Measurements from ENCODE around the gene CFAP54.
A peak's percentile ranks its signal among the peaks of the same experiment; 100 is the strongest.

Gene CFAP54

DNA sequence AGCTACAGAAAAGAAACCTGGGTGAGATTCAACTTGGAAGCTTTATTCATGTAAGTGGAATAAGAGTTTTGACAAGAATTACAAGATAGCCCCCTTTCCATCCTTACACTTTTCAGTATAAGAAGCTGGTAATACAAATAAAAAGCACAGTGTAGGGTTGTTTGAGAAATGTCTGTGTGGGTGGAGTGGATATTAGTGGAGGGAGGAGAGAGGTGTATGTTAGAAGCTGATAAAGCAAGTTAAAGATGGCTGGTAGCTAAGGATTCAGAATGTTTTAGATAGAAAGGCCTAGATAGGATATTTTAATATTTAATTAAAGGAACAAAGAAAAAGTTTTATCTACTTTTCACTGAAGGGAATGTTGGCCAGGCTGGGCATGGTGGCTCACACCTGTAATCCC lies 12.5 kb downstream of the CFAP54 start:
- Histone ChIP-seq H3K4me3 (ENCODE audit: severe bottlenecking) (no peak overlapping the region), H3K9me3 (ENCODE audit: severe bottlenecking) (no peaks in the 10 kb centered on the region), H3K27ac (ENCODE audit: poor library complexity, severe bottlenecking) (peak overlapping the region; percentile 93), H3K36me3 (ENCODE audit: low read depth) (no peaks in the 10 kb centered on the region), H3K4me1 (ENCODE audit: insufficient read depth, poor library complexity, severe bottlenecking) (peaks cover 25% of the 10 kb centered on the region), H3K27me3 (ENCODE audit: insufficient read depth, poor library complexity, severe bottlenecking) (no peaks in the 10 kb centered on the region)
- DNase-seq (ENCODE audit: low spot score) (no peak), ATAC-seq (ENCODE audit: low read depth) (no peak)
- no peak for TF ChIP-seq CTCF (IDR thresholded peaks at IDR 0.05; ENCODE audit: poor library complexity, severe bottlenecking)

DNA sequence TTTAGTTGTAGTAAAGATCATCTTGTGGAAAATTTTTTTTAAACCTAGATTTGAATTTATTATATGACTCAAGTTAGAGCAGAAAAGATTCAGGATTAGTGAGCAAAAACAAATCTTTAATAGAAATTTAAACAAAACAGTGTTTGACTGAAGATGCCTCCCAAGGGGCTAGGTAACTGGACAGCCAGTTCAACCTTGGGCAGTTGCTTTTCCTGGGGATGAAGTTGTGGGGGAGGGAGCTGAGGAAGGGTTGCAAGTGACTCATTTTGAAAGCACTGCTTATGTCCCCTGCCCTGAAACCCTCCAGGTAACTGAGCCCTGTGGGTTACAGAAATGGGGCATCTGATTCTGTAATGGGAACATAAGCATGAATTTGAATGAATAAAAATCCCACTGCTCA lies 13.1 kb downstream of the CFAP54 start:
- Histone ChIP-seq H3K9me3 (ENCODE audit: severe bottlenecking) (no peaks in the 10 kb centered on the region), H3K4me3 (ENCODE audit: severe bottlenecking) (no peak overlapping the region), H3K27me3 (ENCODE audit: insufficient read depth, poor library complexity, severe bottlenecking) (no peaks in the 10 kb centered on the region), H3K4me1 (ENCODE audit: insufficient read depth, poor library complexity, severe bottlenecking) (peaks cover 25% of the 10 kb centered on the region), H3K36me3 (ENCODE audit: low read depth) (no peaks in the 10 kb centered on the region), H3K27ac (ENCODE audit: poor library complexity, severe bottlenecking) (peak overlapping the region; percentile 93)
- no peak for DNase-seq (ENCODE audit: low spot score)
- no peak for TF ChIP-seq CTCF (IDR thresholded peaks at IDR 0.05; ENCODE audit: poor library complexity, severe bottlenecking)
- ATAC-seq (ENCODE audit: low read depth), result no peak

- Histone ChIP-seq H3K4me1 (ENCODE audit: insufficient read depth, poor library complexity, severe bottlenecking) (peaks cover 25% of the 10 kb centered on the region), H3K4me3 (ENCODE audit: severe bottlenecking) (no peak overlapping the region)
These were observed 13.7 kb downstream of the CFAP54 start for GRCh38 chr12:96502949-96503532.

DNA sequence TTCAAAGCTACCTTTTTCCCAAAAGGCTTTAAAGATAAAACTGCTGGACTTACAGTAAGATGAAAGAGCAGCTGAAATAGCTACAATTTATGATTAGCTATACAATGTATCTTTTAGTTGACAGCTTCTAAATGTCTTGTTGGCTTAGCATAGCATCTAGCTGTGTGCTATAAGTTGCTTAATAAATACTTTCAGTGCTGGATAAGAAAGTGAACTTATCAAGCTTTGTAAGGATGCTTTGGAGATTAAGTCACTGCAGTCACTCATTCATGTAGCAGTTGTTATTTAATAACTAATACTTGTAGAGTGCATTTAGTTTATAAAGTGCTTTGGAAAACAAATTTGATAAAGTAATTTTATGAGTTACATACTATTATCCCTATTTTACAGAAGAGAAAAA lies 14.6 kb downstream of the CFAP54 start:
- Histone ChIP-seq H3K9me3 (ENCODE audit: severe bottlenecking) (no peaks in the 10 kb centered on the region), H3K4me3 (ENCODE audit: severe bottlenecking) (no peak overlapping the region), H3K27me3 (ENCODE audit: insufficient read depth, poor library complexity, severe bottlenecking) (no peaks in the 10 kb centered on the region), H3K27ac (ENCODE audit: poor library complexity, severe bottlenecking) (no peak overlapping the region), H3K4me1 (ENCODE audit: insufficient read depth, poor library complexity, severe bottlenecking) (peaks cover 25% of the 10 kb centered on the region), H3K36me3 (ENCODE audit: low read depth) (no peaks in the 10 kb centered on the region)
- DNase-seq (ENCODE audit: low spot score) (no peak), ATAC-seq (ENCODE audit: low read depth) (no peak)
- no peak for TF ChIP-seq CTCF (IDR thresholded peaks at IDR 0.05; ENCODE audit: poor library complexity, severe bottlenecking)

More at GRCh38 chr12:96502949-96503532, 13.7 kb downstream of the CFAP54 start:
- no peaks in the 10 kb centered on the region for H3K27me3 ChIP-seq (ENCODE audit: insufficient read depth, poor library complexity, severe bottlenecking)
- H3K36me3 ChIP-seq (ENCODE audit: low read depth), result no peaks in the 10 kb centered on the region
- no peaks in the 10 kb centered on the region for H3K9me3 ChIP-seq (ENCODE audit: severe bottlenecking)
- TF ChIP-seq CTCF (IDR thresholded peaks at IDR 0.05; ENCODE audit: poor library complexity, severe bottlenecking), result no peak
- DNase-seq (ENCODE audit: low spot score) (no peak), ATAC-seq (ENCODE audit: low read depth) (no peak)
- H3K27ac ChIP-seq (ENCODE audit: poor library complexity, severe bottlenecking), result peak overlapping the region; percentile 93

GRCh38 chr12:96506776-96507175 lies 17.4 kb downstream of the CFAP54 start:
- no peaks in the 10 kb centered on the region for H3K36me3 ChIP-seq (ENCODE audit: low read depth)
- TF ChIP-seq CTCF (IDR thresholded peaks at IDR 0.05; ENCODE audit: poor library complexity, severe bottlenecking), result no peak
- no peak overlapping the region for H3K27ac ChIP-seq (ENCODE audit: poor library complexity, severe bottlenecking)
- no peak overlapping the region for H3K4me3 ChIP-seq (ENCODE audit: severe bottlenecking)
- DNase-seq (ENCODE audit: low spot score) (no peak), ATAC-seq (ENCODE audit: low read depth) (no peak)
- peaks cover 9% of the 10 kb centered on the region for H3K4me1 ChIP-seq (ENCODE audit: insufficient read depth, poor library complexity, severe bottlenecking)
- no peaks in the 10 kb centered on the region for H3K27me3 ChIP-seq (ENCODE audit: insufficient read depth, poor library complexity, severe bottlenecking)
- H3K9me3 ChIP-seq (ENCODE audit: severe bottlenecking), result no peaks in the 10 kb centered on the region
